HG03280 (cell line): Measurements from ENCODE around the gene ATP2B3.

Experiments
- ATAC-seq: cut with Tn5 transposase; IDR thresholded peaks from one replicate; pipeline ENCODE4 v1.9.1; 2021; ENCODE audit warnings: mild to moderate bottlenecking, moderate library complexity; ENCODE audit not compliant: unreplicated experiment

Gene ATP2B3

DNA sequence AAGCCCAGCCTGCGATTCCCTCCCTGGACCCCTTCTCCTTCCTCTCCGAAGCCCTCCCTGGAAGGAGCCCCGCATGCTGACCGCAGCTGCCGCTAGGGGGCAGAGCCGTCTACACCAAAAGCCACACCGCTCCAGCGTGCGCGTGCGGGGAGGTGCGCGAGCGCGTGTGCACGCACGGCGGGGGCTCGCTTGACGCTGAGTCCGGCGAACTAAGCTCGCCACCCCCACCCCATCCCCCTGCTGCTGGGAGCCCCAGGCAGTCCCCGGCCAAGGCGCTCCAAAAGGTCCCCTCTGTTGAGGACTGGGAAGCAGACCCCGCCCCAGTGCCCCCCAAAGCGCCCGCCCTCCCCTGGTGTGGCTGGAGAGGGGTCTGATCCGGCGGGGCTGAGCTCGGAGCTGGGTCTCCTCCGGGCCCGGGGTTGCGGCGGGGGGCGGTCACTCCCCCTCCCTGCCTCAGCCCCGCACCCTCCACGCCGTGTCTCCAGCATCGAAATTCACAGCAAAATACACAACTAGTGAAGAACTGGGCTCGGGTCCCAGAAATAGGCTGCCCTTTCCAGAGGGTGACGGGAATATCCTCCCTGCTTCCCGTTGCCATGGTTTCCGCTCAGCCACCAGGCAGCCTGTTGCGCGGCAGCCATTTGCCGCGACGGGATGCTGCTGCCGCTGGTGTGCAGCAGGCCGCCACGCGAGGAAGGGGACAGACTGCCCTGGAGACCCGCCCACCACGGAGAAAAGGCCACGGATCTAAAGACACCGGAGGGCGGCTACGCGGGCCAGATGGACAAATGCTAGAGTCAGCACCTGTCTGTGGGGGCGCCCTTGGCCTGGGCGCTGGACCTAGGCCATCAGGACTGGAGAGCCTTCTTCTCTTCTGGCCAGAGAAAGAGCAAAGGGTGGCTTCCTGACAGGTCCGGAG, 92.7 kb downstream of the ATP2B3 start:
- no peak for ATAC-seq

DNA sequence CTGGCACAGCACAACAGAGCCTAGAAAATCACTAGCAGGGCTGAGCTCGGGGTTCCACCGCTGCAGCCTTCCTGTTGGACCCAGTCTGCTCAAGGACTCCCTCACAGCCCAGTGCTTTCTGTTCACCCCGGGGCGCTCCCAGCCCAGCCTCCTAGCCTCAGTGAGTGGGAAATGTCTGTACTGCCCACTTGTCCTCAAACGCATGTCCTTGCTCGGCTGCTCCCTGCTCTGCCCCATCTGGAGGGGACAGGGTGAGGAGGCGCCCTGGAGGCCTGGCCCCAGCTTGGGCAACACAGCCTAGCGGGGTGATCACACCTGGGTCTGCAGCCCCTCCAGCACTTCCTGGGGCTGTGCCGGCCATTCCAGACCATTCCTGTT, 93.4 kb downstream of the ATP2B3 start:
- no peak for ATAC-seq

- no peak for ATAC-seq
These were observed 94.1 kb downstream of the ATP2B3 start for GRCh38 chrX:153611298-153612095.

- ATAC-seq = no peak
These were observed 95.0 kb downstream of the ATP2B3 start for GRCh38 chrX:153612413-153612812.

GRCh38 chrX:153614818-153615217, 97.4 kb downstream of the ATP2B3 start:
- no peak for ATAC-seq

GRCh38 chrX:153620576-153620975, 103.1 kb downstream of the ATP2B3 start:
- ATAC-seq = no peak

- ATAC-seq = no peak
These were observed 104.6 kb downstream of the ATP2B3 start for GRCh38 chrX:153621949-153622598.

DNA sequence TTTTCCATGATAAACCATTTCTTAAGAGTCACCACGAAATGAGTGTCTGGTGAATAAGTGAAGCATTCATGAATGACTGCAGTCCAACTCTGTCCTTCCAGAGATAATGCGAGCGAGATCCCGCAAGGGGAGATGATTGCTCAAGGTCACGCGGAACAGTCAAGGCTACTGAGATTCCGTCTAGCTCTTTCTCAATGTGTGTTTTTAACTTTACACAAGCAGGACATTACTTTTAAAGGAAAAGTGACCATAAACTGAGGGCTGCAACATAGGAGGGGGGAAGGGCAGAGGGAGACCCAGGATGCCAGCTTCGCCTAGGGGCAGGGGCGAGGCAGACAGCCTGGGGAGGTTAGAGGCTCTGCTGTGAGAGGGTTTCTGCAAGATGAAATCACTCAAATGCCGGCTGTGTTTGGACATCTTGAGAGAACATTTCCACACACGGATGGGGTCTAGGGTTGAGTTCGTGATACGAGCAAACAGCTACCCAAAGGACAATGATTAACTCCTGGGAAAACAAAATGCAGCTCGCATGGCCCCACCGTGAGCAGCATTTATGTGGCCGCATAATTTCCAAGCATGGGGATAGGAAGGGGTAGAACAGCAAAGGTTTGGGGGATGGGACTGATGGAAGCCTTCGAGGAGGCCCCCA, 105.3 kb downstream of the ATP2B3 start:
- ATAC-seq = no peak

- no peak for ATAC-seq
These were observed 106.0 kb downstream of the ATP2B3 start for GRCh38 chrX:153623310-153624029.

DNA sequence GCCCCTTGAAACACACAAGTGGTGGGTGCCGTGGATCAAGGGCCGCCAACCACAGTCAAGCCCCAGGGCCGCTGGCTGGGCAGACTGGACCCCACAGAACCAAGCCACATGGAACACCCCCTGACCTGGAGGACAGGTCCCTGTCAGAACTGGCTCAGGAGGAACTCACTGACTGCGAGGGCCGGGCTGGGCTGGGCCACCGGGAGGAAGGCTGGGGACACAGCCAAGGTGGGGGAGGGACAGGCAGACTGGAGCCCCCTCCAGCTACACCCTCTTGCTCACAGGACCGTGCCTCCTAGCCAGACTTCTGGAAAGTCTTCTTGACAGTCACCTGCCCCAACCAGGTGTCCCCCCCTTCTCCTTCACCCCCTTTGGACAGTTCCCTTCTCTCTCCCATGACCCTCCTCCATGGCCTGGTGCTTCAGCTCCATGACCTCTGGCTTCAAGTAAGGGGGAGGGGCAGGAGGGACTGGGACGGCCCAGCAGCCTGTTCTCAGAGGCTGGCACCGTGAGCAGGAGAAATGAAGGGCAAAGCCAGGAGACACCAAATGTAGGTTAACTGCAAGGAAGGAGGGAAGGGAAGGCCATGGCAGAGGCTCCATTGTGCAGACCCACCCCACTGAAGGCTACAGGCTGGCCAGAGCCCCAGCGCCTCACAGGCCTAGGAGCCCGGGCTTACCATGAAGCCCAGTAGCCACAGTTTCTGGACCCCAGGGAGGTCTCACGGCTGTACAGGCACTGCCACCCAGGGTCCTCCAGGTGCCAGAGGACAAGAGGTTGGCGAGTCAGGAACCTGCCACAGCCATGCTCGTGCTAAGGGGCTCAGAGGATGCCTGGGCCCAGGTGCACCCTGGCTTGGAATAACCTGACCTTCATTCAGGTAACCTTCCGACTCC, 107.0 kb downstream of the ATP2B3 start:
- no peak for ATAC-seq

- ATAC-seq = no peak
These were observed 108.0 kb downstream of the ATP2B3 start for GRCh38 chrX:153625271-153626024.

- ATAC-seq = no peak
These were observed 108.7 kb downstream of the ATP2B3 start for GRCh38 chrX:153626025-153626633.

DNA sequence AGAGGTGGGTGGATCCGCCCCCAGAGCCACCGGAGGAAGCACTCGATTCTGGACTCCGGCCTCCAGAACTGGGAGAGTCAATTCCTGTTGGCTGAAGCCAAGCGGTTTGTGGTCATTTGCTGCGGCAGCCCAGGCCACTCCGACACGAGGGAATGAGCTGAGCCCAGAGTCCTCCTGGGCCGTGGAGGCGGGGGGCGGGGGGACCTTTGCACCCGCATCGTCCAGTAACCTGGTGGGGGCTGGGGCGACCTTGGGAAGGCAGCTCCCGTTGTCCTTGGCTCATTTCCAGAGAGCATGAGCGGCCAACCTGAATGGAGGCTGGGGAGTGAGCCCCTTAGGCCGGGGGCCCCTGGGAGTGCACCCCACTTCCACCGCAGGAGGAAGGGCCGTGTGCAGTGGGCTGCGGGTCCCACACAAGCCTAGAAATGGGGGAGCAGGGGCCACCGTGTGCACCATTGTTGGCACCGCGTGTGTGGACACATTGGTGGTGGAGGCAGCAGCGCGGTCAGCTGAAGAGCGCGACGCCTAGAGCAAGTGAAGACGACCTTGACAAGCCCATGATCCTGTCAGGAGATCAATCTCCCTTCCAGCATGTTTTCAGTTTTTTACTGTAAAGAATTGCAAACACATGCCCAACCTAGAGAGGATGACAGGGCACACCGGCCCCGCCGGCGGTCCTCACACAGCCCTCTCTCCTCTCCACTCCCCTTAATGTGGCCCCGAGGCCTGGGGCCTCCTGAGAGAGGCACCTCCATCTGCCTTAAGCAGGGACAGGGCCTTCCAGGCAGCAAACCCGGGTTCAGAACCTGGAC, 109.6 kb downstream of the ATP2B3 start:
- no peak for ATAC-seq

DNA sequence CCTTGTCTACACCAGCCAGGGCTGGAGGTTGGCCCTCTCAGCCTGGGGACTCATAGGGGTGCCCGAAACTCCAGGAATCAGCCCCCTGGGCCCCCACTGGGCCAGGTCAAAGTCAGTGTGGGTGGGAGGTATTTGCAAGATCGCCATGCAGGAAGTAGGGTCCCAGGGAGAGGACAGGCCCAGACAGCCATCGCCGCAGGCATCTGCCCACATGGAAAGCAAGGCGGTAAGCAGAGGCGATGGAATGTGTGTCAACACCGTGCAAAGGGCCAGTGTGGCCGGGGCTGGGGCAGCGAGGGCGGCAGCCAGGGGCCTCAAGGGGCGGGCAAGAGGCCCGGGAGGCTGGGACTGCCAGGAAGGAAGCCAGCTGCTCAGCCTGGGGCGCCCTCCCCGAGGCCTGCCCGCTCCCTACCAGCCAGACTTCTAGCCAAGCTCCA, 110.3 kb downstream of the ATP2B3 start:
- ATAC-seq = no peak

- ATAC-seq = no peak
These were observed 110.7 kb downstream of the ATP2B3 start for GRCh38 chrX:153628129-153628528.

GRCh38 chrX:153628665-153629064, 111.2 kb downstream of the ATP2B3 start:
- no peak for ATAC-seq

DNA sequence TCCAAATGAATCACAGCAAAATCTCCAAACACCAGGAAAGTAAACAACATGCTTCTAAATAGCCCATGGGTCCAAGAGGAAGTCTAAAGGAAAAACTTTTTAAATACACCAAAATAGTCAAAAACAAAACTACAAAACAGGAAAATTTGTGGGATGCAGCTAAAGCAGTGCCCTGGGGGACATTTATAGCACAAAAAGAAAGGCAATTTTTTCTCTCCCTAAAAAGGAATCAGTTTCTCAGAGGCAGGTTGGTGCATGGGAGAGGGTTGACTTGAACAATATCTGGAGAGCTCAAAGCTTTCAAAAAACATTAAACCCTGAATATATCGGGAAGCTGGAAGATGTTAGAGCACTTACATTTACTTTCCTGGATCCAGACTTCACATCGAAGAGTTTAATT, 113.9 kb downstream of the ATP2B3 start:
- no peak for ATAC-seq
